ENCODE measurements around the gene GLO1.

The GLO1 gene

GRCh38 chr6:38671885-38672467, 31.0 kb downstream of the GLO1 start:
- TF ChIP-seq, protein P1, sequence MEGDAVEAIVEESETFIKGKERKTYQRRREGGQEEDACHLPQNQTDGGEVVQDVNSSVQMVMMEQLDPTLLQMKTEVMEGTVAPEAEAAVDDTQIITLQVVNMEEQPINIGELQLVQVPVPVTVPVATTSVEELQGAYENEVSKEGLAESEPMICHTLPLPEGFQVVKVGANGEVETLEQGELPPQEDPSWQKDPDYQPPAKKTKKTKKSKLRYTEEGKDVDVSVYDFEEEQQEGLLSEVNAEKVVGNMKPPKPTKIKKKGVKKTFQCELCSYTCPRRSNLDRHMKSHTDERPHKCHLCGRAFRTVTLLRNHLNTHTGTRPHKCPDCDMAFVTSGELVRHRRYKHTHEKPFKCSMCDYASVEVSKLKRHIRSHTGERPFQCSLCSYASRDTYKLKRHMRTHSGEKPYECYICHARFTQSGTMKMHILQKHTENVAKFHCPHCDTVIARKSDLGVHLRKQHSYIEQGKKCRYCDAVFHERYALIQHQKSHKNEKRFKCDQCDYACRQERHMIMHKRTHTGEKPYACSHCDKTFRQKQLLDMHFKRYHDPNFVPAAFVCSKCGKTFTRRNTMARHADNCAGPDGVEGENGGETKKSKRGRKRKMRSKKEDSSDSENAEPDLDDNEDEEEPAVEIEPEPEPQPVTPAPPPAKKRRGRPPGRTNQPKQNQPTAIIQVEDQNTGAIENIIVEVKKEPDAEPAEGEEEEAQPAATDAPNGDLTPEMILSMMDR (IDR thresholded peaks at IDR 0.05; ENCODE audit: low read depth, low read length) = peak; percentile 66
- no peak overlapping the region for H3K4me3 ChIP-seq (ENCODE audit: low read depth, low read length)

DNA sequence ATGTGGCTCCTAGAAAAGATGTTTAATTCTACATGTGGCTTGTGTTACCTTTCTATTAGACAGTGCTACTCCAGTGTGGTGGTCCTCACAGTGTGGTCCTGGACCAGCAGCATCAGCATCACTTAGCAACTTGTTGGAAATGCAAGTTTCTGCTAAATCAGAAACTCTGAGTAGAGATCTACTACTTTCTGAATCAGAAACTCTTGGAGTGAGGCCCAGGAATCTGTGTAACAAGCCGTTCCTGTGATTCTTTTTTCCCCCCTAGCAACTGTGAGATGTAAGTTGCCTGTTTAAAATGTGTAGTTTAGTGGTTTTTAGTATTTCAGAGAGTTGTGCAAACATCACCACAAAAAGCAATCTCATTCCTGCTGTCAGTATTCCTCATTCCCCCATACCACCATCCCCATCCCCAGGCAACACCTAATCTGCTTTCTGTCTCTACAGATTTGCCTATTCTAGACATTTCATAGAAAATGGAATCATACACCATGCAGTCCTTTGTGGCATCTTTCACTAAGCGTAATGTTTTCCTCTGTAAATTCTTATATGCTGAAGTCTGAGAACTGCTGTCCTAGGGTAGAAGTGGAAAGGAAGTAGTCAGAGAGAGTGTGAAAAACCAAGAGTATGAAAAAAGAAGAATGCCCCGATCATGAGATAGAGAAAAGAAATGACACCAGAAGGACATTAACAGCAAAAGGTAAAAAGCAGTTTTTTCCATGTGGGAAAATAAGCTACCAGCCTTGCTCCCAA, 44.4 kb downstream of the GLO1 start:
- TF ChIP-seq, protein P1 (IDR thresholded peaks at IDR 0.05; ENCODE audit: low read depth, low read length) = no peak
- no peak overlapping the region for H3K4me3 ChIP-seq (ENCODE audit: low read depth, low read length)

GRCh38 chr6:38656896-38657295, 46.0 kb downstream of the GLO1 start:
- no peak overlapping the region for H3K4me3 ChIP-seq (ENCODE audit: low read depth, low read length)
- TF ChIP-seq, protein P1 (IDR thresholded peaks at IDR 0.05; ENCODE audit: low read depth, low read length) = no peak

DNA sequence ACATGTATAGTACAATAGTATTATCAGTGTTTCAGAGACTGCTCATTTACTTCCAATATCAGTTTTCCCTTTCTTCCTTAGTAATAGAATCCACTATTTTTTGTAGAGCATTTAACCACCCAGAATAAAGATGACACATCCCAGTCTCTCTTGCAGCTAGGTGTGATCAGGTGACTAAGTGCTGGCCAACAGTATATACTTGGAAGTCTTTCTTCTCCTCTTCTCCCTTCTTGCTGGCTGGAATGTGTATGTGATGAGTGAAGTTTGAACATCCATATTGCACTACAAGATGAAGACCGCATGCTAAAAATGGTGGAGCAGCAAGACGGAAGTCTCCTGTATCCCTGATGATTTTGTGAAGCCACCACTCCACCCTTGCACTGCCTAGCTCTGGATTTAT, 48.7 kb downstream of the GLO1 start:
- H3K4me3 ChIP-seq (ENCODE audit: low read depth, low read length) = no peak overlapping the region
- TF ChIP-seq, protein P1 (IDR thresholded peaks at IDR 0.05; ENCODE audit: low read depth, low read length) = no peak

DNA sequence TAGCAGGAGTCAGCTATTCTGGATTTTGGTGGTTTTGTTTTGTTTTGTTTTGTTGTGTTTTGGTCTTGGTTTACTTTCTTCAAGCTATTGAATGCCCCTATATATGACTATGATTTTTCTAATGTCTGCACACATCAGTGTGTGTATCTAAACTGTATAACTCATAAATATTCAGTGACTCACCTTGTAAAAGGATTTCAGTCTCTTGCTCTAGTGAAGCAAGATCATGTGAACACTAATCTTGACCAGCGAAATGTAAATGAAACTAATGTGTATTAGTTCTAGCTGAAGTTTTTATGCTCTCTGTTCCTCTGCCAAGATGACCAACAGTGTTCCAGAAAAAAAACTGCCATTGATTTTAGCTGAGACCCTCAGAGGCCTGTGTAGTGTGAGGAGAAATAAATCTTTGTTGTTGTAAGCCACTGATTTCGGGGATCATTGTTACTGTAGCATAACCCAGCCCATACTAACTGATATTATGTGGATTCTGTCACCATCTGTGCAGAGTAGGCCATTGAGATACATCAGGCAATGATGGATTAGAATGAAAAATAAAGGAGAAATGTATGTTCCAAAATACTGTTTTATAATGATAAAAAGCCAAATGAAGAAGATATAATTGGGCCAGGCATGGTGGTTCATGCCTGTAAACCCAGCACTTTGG, 51.7 kb downstream of the GLO1 start:
- no peak overlapping the region for H3K4me3 ChIP-seq (ENCODE audit: low read depth, low read length)
- TF ChIP-seq, protein P1 (IDR thresholded peaks at IDR 0.05; ENCODE audit: low read depth, low read length) = no peak

- no peak overlapping the region for H3K4me3 ChIP-seq (ENCODE audit: low read depth, low read length)
- TF ChIP-seq, protein P1 (IDR thresholded peaks at IDR 0.05; ENCODE audit: low read depth, low read length) = no peak
Observed at GRCh38 chr6:38650207-38650752, 52.7 kb downstream of the GLO1 start.

DNA sequence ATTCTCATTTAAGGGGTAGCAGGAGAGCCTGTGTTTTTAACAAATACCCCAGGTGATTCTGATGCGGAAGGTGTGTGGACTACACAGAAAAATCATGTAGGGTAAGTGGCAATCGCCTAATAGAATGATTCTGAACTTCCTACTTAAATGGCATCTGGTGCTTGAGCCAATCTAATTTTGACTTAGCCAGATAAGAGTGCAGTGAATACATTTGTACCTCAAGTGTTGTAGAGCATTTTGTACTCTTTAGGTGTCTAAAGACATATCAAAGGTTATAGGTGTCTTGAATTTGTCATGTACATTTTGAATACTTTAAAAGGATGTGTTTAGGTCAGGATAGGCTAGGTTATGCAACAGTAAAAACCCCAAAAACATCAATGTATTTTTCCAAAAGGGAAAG, 53.2 kb downstream of the GLO1 start:
- TF ChIP-seq, protein P1 (IDR thresholded peaks at IDR 0.05; ENCODE audit: low read depth, low read length) = no peak
- no peak overlapping the region for H3K4me3 ChIP-seq (ENCODE audit: low read depth, low read length)

Data from WI38 (cell line).